ENCODE data around the gene ZMYND12.
A peak's percentile ranks its signal among the peaks of the same experiment; 100 is the strongest.
"Not testable (repeated sequence)": the region's sequence is repeated elsewhere in the genome, so short reads cannot be mapped to it uniquely, and the experiment has no call there.

Gene ZMYND12

GRCh38 chr1:42456010-42456753 lies at the start of gene ZMYND12, which contains the start of gene PPCS:
ZMYND12 (minus strand) TSS chr1:42456022; CDS start chr1:42455997, 25 bp downstream.
PPCS (plus strand) TSS chr1:42456543; CDS start chr1:42456566, 23 bp downstream.
- peak; percentile 84 for DNase-seq

- no peak for DNase-seq
Measured at GRCh38 chr1:42504535-42505128, 48.8 kb upstream of the ZMYND12 start.

GRCh38 chr1:42502031-42502430 lies 46.2 kb upstream of the ZMYND12 start:
- not testable (repeated sequence) for DNase-seq

GRCh38 chr1:42490237-42490636 lies 34.4 kb upstream of the ZMYND12 start:
- no peak for DNase-seq

GRCh38 chr1:42484382-42484781 lies 28.6 kb upstream of the ZMYND12 start:
- no peak for DNase-seq

- DNase-seq: no peak
Measured at GRCh38 chr1:42482635-42483153, 26.9 kb upstream of the ZMYND12 start.

GRCh38 chr1:42480921-42481320 lies 25.1 kb upstream of the ZMYND12 start:
- DNase-seq: no peak

- no peak for DNase-seq
Measured at GRCh38 chr1:42479621-42480020, 23.8 kb upstream of the ZMYND12 start.

- no peak for DNase-seq
Measured at GRCh38 chr1:42477775-42478174, 22.0 kb upstream of the ZMYND12 start.

GRCh38 chr1:42477354-42477753 lies 21.5 kb upstream of the ZMYND12 start:
- not testable (repeated sequence) for DNase-seq

- DNase-seq: no peak
Measured at GRCh38 chr1:42476605-42477004, 20.8 kb upstream of the ZMYND12 start.

GRCh38 chr1:42469727-42470126 lies 13.9 kb upstream of the ZMYND12 start:
- no peak for DNase-seq

GRCh38 chr1:42466030-42466429 lies 10.2 kb upstream of the ZMYND12 start:
- no peak for DNase-seq

GRCh38 chr1:42463921-42464320 lies 8.1 kb upstream of the ZMYND12 start:
- no peak for DNase-seq

- peak; percentile 91 for DNase-seq
Measured at GRCh38 chr1:42462828-42463763, 7.3 kb upstream of the ZMYND12 start, which contains the start of gene CCDC30. CCDC30 (plus strand) TSS chr1:42463286; CDS start chr1:42480552, 17,266 bp downstream.

GRCh38 chr1:42461196-42461595 lies 5.4 kb upstream of the ZMYND12 start:
- DNase-seq: no peak

GRCh38 chr1:42456754-42457089 lies 900 bp upstream of the ZMYND12 start:
- DNase-seq: peak; percentile 25

- DNase-seq: no peak
Measured at GRCh38 chr1:42454403-42454802, 1.4 kb downstream of the ZMYND12 start.

- DNase-seq: no peak
Measured at GRCh38 chr1:42453386-42453785, 2.4 kb downstream of the ZMYND12 start.

- DNase-seq: no peak
Measured at GRCh38 chr1:42450061-42450460, 5.8 kb downstream of the ZMYND12 start.

- no peak for DNase-seq
Measured at GRCh38 chr1:42449256-42449655, 6.6 kb downstream of the ZMYND12 start.

- no peak for DNase-seq
Measured at GRCh38 chr1:42442662-42443061, 13.2 kb downstream of the ZMYND12 start.

GRCh38 chr1:42439940-42440339 lies 15.9 kb downstream of the ZMYND12 start:
- DNase-seq: no peak
